GM12878 (cell line): ENCODE results near the gene OLA1. TPM values are rescaled to one million over a fixed set of nuclear protein-coding genes. Genes with fewer than 3 reads are reported as not detected.

ENCODE experiments used
- ATAC-seq: fragments of 200-7000 bp; cut with Tn5 transposase; 3 replicates; pipeline ENCODE4 v1.9.1; 2020; ENCODE audit warnings: mild to moderate bottlenecking, moderate library complexity
- BruUV-seq: library from RNA; stranded (reverse); fragments of 400-500 nt; replicated peaks from 2 replicates; lab custom pipeline; 2021; lab: Mats Ljungman, UMichigan
- CTCF ChIA-PET: fragments of 300-600 bp; sonication (Branson Sonifier 250); formaldehyde crosslinking; extraction: SDS; loops from one replicate; lab custom pipeline; 2021; ENCODE audit warnings: inconsistent platforms; lab: Yijun Ruan, JAX
- POLR2A ChIA-PET: fragments of 350-600 bp; formaldehyde crosslinking; extraction: SDS; loops from one replicate; lab custom pipeline; 2021; ENCODE audit warnings: inconsistent platforms; lab: Charles Lee
- RAD21 ChIA-PET: fragments of 300-600 bp; sonication (Branson Sonifier 250); formaldehyde crosslinking; loops from one replicate; lab custom pipeline; 2023; ENCODE audit warnings: antibody characterized with exemption; ENCODE audit not compliant: unreplicated experiment; lab: Charles Lee
- SMC1A ChIA-PET: fragments of 300-600 bp; sonication (Branson Sonifier 250); formaldehyde crosslinking; loops from one replicate; lab custom pipeline; 2023; ENCODE audit not compliant: unreplicated experiment, uncharacterized antibody; lab: Charles Lee
- DNase-seq: peaks from one replicate; pipeline ENCODE4 v3.0.0-alpha.2; 2011; ENCODE audit warnings: low read depth, low spot score
- FAIRE-seq: peaks from 3 replicates; lab custom pipeline; 2011; peaks lifted over from hg19 to GRCh38; lab: Jason Lieb, UNC
- H2AFZ ChIP-seq: 2 replicates; pipeline ENCODE4 v1.6.0; 2011; ENCODE audit warnings: low read depth, low read length, control low read depth; ENCODE audit not compliant: control insufficient read depth
- H3K27ac ChIP-seq: 2 replicates; pipeline ENCODE4 v1.5.1; 2011; ENCODE audit warnings: control low read depth; ENCODE audit not compliant: control insufficient read depth, insufficient read depth
- H3K27me3 ChIP-seq, 2 experiments: replicated peaks in 1 of 2; 2 replicates each; pipeline versions ENCODE4 v1.6.0 to v1.6.1; 2011; ENCODE audit warnings: low read length in 1 of 2; ENCODE audit not compliant: control insufficient read depth in 2 of 2, insufficient read depth in 2 of 2
- H3K36me3 ChIP-seq, 2 experiments: 2 replicates each; pipeline ENCODE4 v1.5.1; 2011; ENCODE audit warnings: low read length in 1 of 2; ENCODE audit not compliant: control insufficient read depth in 2 of 2, insufficient read depth in 2 of 2
- H3K4me1 ChIP-seq: 2 replicates; pipeline ENCODE4 v1.6.1; 2011; ENCODE audit warnings: mild to moderate bottlenecking, low read length, moderate library complexity, mixed read lengths; ENCODE audit not compliant: control insufficient read depth, insufficient read depth
- H3K4me2 ChIP-seq: 2 replicates; pipeline ENCODE4 v1.6.0; 2011; ENCODE audit warnings: control low read depth; ENCODE audit not compliant: control insufficient read depth, insufficient read depth
- H3K4me3 ChIP-seq: fragments of 200-600 bp; sonication (generic); 2 replicates; pipeline ENCODE4 v1.5.1; 2016
- H3K79me2 ChIP-seq: 2 replicates; pipeline ENCODE4 v1.6.0; 2011; ENCODE audit warnings: low read length; ENCODE audit not compliant: control insufficient read depth, insufficient read depth
- H3K9ac ChIP-seq: 2 replicates; pipeline ENCODE4 v1.8.0; 2011; ENCODE audit warnings: low read length, control low read depth, mixed read lengths; ENCODE audit not compliant: control insufficient read depth, insufficient read depth
- H3K9me3 ChIP-seq: replicated peaks from 3 replicates; pipeline ENCODE4 v1.5.1; 2011; ENCODE audit warnings: mild to moderate bottlenecking, low read length; ENCODE audit not compliant: control insufficient read depth, insufficient read depth
- H4K20me1 ChIP-seq: 2 replicates; pipeline ENCODE4 v1.6.0; 2011; ENCODE audit not compliant: control insufficient read depth, insufficient read depth
- JUNB ChIP-seq: IDR thresholded peaks from 2 replicates; pipeline ENCODE4 v1.6.1; 2016; ENCODE audit warnings: antibody characterized with exemption, mild to moderate bottlenecking
- SRF ChIP-seq, 2 experiments: IDR thresholded peaks; 2 replicates each; pipeline ENCODE4 v1.6.1; 2011; ENCODE audit warnings: low read depth in 2 of 2, low read length in 2 of 2, mild to moderate bottlenecking in 1 of 2, moderate library complexity in 1 of 2
- WGBS: methylation state at CpG from one replicate; pipeline ENCODE4 v1.1.6; 2016; ENCODE audit warnings: low lambda C conversion rate; ENCODE audit not compliant: insufficient replicate concordance, insufficient coverage; ENCODE audit errors: missing lambda C conversion rate; 5-methylcytosine and 5-hydroxymethylcytosine counted together
- in situ Hi-C: fragments of 300-500 bp; cut with MboI; formaldehyde crosslinking; loops from 9 replicates; pipeline ENCODE4 v1.14.3; 2018; ENCODE audit warnings: mixed read lengths
- intact Hi-C: fragments of 100-400 bp; cut with micrococcal nuclease; formaldehyde crosslinking; loops from one replicate; pipeline ENCODE4 v1.14.2; 2022; ENCODE audit not compliant: unreplicated experiment
- polyA plus RNA-seq, 11 experiments: library from polyadenylated mRNA; depleted of rRNA in 4 of 11; unstranded in 6 of 11; stranded (reverse) in 5 of 11; fragments of >200 nt; fragmentation: Nextera tagmentation in 4 of 11; fragmentation: Illumina TruSeq in 1 of 11; extraction: Ambion mirVana in 4 of 11; extraction: Trizol in 1 of 11; gene quantifications; 1 replicate in 1 of 11; 2 replicates in 10 of 11; pipeline versions ENCODE4 v1.2.1 to v1.2.3, GENCODE V29; 2011 to 2016; ENCODE audit warnings: inconsistent platforms in 2 of 11, missing spikeins in 2 of 11, low read depth in 1 of 11
- total RNA-seq, 4 experiments: library from RNA; depleted of rRNA in 3 of 4; stranded (reverse); fragments of >200 nt in 3 of 4; fragmentation: Illumina TruSeq in 1 of 4; extraction: Trizol in 1 of 4; gene quantifications; 2 replicates each; pipeline versions ENCODE4 v1.2.1 to v1.2.3, GENCODE V29; 2013 to 2021
- TF ChIP-seq, protein P1 (sequence below): fragments of 450-650 bp; IDR thresholded peaks from 2 replicates; pipeline ENCODE4 v1.6.1; 2018; ENCODE audit warnings: mild to moderate bottlenecking, low read depth, moderate library complexity; ENCODE audit not compliant: partially characterized antibody

The OLA1 gene
- total and polyA plus RNA-seq, 10 of the 15 experiments (the other 5 are each of a cell fraction or from before 2014, with no cell fraction given) = 107 to 238 (median 142) TPM

DNA sequence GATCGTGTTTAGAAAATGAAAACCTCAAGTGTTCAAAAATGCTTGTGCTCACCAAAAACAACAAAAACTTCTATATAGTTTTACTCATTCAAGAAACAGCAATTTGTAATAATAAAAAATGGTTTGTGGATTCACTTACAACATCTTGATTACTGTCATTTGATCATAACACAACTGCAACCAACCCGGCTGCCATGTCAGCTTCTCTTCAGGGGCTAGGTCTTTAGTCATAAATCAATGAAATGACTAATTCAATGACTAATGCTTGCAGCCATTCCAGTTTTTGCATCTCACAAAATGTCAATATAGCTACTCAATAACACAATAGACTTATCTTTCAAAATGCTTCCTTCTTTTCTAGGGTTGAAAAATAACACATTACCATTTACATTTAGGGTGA, 128.0 kb downstream of the OLA1 start:
- 63% methylated on average over 2 of the region's 2 CpGs for WGBS
- no peaks in the 10 kb centered on the region for H3K27me3 ChIP-seq
- POLR2A ChIA-PET = no interaction called here
- SMC1A ChIA-PET = interaction anchor here (0.6 to 1.0 kb wide), 2 partner anchors 11 to 221 kb away, joined by 3 read pairs; no protein-coding TSS in a partner anchor
- H3K9me3 ChIP-seq = no peaks in the 10 kb centered on the region
- no peaks in the 10 kb centered on the region for H4K20me1 ChIP-seq
- CTCF ChIA-PET = no interaction called here
- intact Hi-C loops = no loop called here
- no peaks in the 10 kb centered on the region; a peak in 1 of 4 replicates for H3K36me3 ChIP-seq
- no peak overlapping the region for H2AFZ ChIP-seq
- no TSS peak for BruUV-seq
- no peak overlapping the region for H3K9ac ChIP-seq
- no peak overlapping the region for H3K4me2 ChIP-seq
- no peak overlapping the region for H3K4me3 ChIP-seq
- H3K79me2 ChIP-seq = no peaks in the 10 kb centered on the region
- TF ChIP-seq, protein P1, sequence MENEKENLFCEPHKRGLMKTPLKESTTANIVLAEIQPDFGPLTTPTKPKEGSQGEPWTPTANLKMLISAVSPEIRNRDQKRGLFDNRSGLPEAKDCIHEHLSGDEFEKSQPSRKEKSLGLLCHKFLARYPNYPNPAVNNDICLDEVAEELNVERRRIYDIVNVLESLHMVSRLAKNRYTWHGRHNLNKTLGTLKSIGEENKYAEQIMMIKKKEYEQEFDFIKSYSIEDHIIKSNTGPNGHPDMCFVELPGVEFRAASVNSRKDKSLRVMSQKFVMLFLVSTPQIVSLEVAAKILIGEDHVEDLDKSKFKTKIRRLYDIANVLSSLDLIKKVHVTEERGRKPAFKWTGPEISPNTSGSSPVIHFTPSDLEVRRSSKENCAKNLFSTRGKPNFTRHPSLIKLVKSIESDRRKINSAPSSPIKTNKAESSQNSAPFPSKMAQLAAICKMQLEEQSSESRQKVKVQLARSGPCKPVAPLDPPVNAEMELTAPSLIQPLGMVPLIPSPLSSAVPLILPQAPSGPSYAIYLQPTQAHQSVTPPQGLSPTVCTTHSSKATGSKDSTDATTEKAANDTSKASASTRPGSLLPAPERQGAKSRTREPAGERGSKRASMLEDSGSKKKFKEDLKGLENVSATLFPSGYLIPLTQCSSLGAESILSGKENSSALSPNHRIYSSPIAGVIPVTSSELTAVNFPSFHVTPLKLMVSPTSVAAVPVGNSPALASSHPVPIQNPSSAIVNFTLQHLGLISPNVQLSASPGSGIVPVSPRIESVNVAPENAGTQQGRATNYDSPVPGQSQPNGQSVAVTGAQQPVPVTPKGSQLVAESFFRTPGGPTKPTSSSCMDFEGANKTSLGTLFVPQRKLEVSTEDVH = no peak
- TF ChIP-seq SRF (IDR thresholded peaks at IDR 0.05; ENCODE audit: low read depth in 2 of 2, low read length in 2 of 2) (no peak), JUNB (peak; percentile 81)
- TF ChIP-seq, all 136 proteins: peak for 1
- RAD21 ChIA-PET = no interaction called here
- H3K27ac ChIP-seq = no peak overlapping the region
- H3K4me1 ChIP-seq = no peaks in the 10 kb centered on the region
- FAIRE-seq (no peak), ATAC-seq (no peak), DNase-seq (no peak)
- in situ Hi-C loops = no loop called here
